Natural killer cell (primary cell): ENCODE results near the gene CEL. TPM values are rescaled to one million over a fixed set of nuclear protein-coding genes. Genes with fewer than 3 reads are reported as not detected.

Source experiments
- ATAC-seq, 3 donors: fragments of 150-1000 bp in 2 of 3; fragments of 200-7000 bp in 1 of 3; cut with Tn5 transposase; 1 replicate in 1 of 3; 2 replicates in 2 of 3; pipeline ENCODE4 v1.10.0; 2021; ENCODE audit warnings: mild to moderate bottlenecking in 2 of 3, moderate library complexity in 2 of 3
- DNase-seq, 2 donors: peaks; one replicate each; pipeline versions ENCODE4 v3.0.0 to v3.0.0-alpha.2; 2013 to 2021; ENCODE audit warnings: mixed read lengths in 1 of 2
- H3K27ac ChIP-seq: one replicate; pipeline ENCODE4 v1.5.1; 2013; ENCODE audit warnings: mild to moderate bottlenecking, low read length
- H3K27me3 ChIP-seq: one replicate; pipeline ENCODE4 v1.6.1; 2013; ENCODE audit warnings: low read length; ENCODE audit not compliant: control insufficient read depth, insufficient read depth
- H3K36me3 ChIP-seq: one replicate; pipeline ENCODE4 v1.6.1; 2013; ENCODE audit warnings: low read length; ENCODE audit not compliant: control insufficient read depth, insufficient read depth
- H3K4me1 ChIP-seq: one replicate; pipeline ENCODE4 v1.6.1; 2013; ENCODE audit warnings: low read length; ENCODE audit not compliant: control insufficient read depth, insufficient read depth
- H3K4me3 ChIP-seq: one replicate; pipeline ENCODE4 v1.5.1; 2013; ENCODE audit warnings: low read length
- H3K9me3 ChIP-seq: one replicate; pipeline ENCODE4 v1.6.1; 2013; ENCODE audit warnings: low read length; ENCODE audit not compliant: control insufficient read depth, insufficient read depth
- H3K27ac Mint-ChIP-seq, 2 donors: one replicate each; pipeline ENCODE4 v1.8.0; 2022; ENCODE audit warnings: mild to moderate bottlenecking in 2 of 2, mixed read lengths in 2 of 2, moderate library complexity in 1 of 2
- H3K27me3 Mint-ChIP-seq, 2 donors: one replicate each; pipeline ENCODE4 v1.8.0; 2022; ENCODE audit warnings: low read depth in 2 of 2, mixed read lengths in 2 of 2
- H3K36me3 Mint-ChIP-seq: one replicate; pipeline ENCODE4 v1.8.0; 2022; ENCODE audit warnings: mixed read lengths
- H3K4me1 Mint-ChIP-seq, 2 donors: one replicate each; pipeline ENCODE4 v1.8.0; 2022; ENCODE audit warnings: mixed read lengths in 2 of 2
- H3K4me3 Mint-ChIP-seq: one replicate; pipeline ENCODE4 v1.8.0; 2022; ENCODE audit warnings: mild to moderate bottlenecking, moderate library complexity, mixed read lengths
- H3K9me3 Mint-ChIP-seq, 2 donors: one replicate each; pipeline ENCODE4 v1.8.0; 2022; ENCODE audit warnings: mixed read lengths in 2 of 2
- CTCF ChIP-seq: fragments of 200-600 bp; IDR thresholded peaks from one replicate; pipeline ENCODE4 v1.8.0; 2022; ENCODE audit warnings: antibody characterized with exemption
- WGBS: methylation state at CpG from one replicate; pipeline ENCODE4 v1.1.7; 2013; ENCODE audit warnings: missing lambda C conversion rate; ENCODE audit not compliant: insufficient coverage; 5-methylcytosine and 5-hydroxymethylcytosine counted together
- intact Hi-C: fragments of 100-400 bp; cut with micrococcal nuclease; formaldehyde crosslinking; loops from one replicate; pipeline ENCODE4 v1.14.2; 2022
- total RNA-seq, 4 donors: library from RNA; stranded (reverse); fragments of 120-200 nt in 1 of 4; gene quantifications; one replicate each; pipeline versions ENCODE4 v1.2.3 to v1.2.4, GENCODE V29; 2013 to 2022

The CEL gene
- total RNA-seq, 3 donors from 2014 or later (not counting 1 experiment from before 2014, with no cell fraction given), result 0.18 to 0.68 (median 0.42) TPM

- H3K4me1 ChIP-seq, result no peaks in the 10 kb centered on the region
- no peaks in the 10 kb centered on the region for H3K36me3 ChIP-seq
- no peak overlapping the region for H3K4me3 ChIP-seq
- no peak overlapping the region for H3K4me3 Mint-ChIP-seq
- DNase-seq (no peak), ATAC-seq (no peak)
- H3K27ac Mint-ChIP-seq, result no peak overlapping the region
- no peak for TF ChIP-seq CTCF
- WGBS, result 98% methylated on average over 9 of the region's 10 CpGs
- H3K9me3 ChIP-seq, result no peaks in the 10 kb centered on the region
- intact Hi-C loops, result no loop called here
- H3K36me3 Mint-ChIP-seq, result no peaks in the 10 kb centered on the region
- no peaks in the 10 kb centered on the region for H3K4me1 Mint-ChIP-seq
- no peaks in the 10 kb centered on the region for H3K27me3 ChIP-seq
- H3K27ac ChIP-seq, result no peak overlapping the region
- no peaks in the 10 kb centered on the region for H3K9me3 Mint-ChIP-seq
- H3K27me3 Mint-ChIP-seq, result no peaks in the 10 kb centered on the region
These were observed 26.5 kb downstream of the CEL start for GRCh38 chr9:133088146-133088750.

GRCh38 chr9:133088756-133089155 is 27.0 kb downstream of the CEL start:
- no peaks in the 10 kb centered on the region for H3K36me3 ChIP-seq
- H3K27ac Mint-ChIP-seq, result no peak overlapping the region
- H3K27me3 ChIP-seq, result no peaks in the 10 kb centered on the region
- H3K27me3 Mint-ChIP-seq, result no peaks in the 10 kb centered on the region
- H3K4me3 ChIP-seq, result no peak overlapping the region
- no peaks in the 10 kb centered on the region for H3K36me3 Mint-ChIP-seq
- H3K27ac ChIP-seq, result no peak overlapping the region
- no peaks in the 10 kb centered on the region for H3K9me3 ChIP-seq
- 89% methylated on average over 7 of the region's 7 CpGs for WGBS
- no peaks in the 10 kb centered on the region for H3K9me3 Mint-ChIP-seq
- H3K4me1 ChIP-seq, result no peaks in the 10 kb centered on the region
- no peak for TF ChIP-seq CTCF
- DNase-seq (no peak), ATAC-seq (no peak)
- intact Hi-C loops, result no loop called here
- no peaks in the 10 kb centered on the region for H3K4me1 Mint-ChIP-seq
- no peak overlapping the region for H3K4me3 Mint-ChIP-seq

GRCh38 chr9:133089271-133089671 is 27.5 kb downstream of the CEL start:
- Histone ChIP-seq H3K4me1 (no peaks in the 10 kb centered on the region), H3K36me3 (no peaks in the 10 kb centered on the region), H3K27ac (no peak overlapping the region), H3K4me3 (no peak overlapping the region), H3K9me3 (no peaks in the 10 kb centered on the region), H3K27me3 (no peaks in the 10 kb centered on the region)
- Mint-ChIP-seq H3K27me3 (no peaks in the 10 kb centered on the region), H3K36me3 (no peaks in the 10 kb centered on the region), H3K9me3 (no peaks in the 10 kb centered on the region), H3K4me3 (no peak overlapping the region), H3K27ac (no peak overlapping the region), H3K4me1 (no peaks in the 10 kb centered on the region)
- TF ChIP-seq CTCF, result no peak
- DNase-seq, result no peak
- intact Hi-C loops, result no loop called here
- no peak for ATAC-seq
- WGBS, result 90% methylated on average over 6 of the region's 6 CpGs

GRCh38 chr9:133090187-133090586 is 28.4 kb downstream of the CEL start:
- Histone ChIP-seq H3K4me3 (no peak overlapping the region), H3K9me3 (no peaks in the 10 kb centered on the region), H3K27me3 (no peaks in the 10 kb centered on the region), H3K4me1 (no peaks in the 10 kb centered on the region), H3K36me3 (no peaks in the 10 kb centered on the region), H3K27ac (no peak overlapping the region)
- no peaks in the 10 kb centered on the region for H3K9me3 Mint-ChIP-seq
- H3K27me3 Mint-ChIP-seq, result no peaks in the 10 kb centered on the region
- H3K4me1 Mint-ChIP-seq, result no peaks in the 10 kb centered on the region
- DNase-seq (no peak), ATAC-seq (no peak)
- no peak overlapping the region for H3K4me3 Mint-ChIP-seq
- intact Hi-C loops, result no loop called here
- TF ChIP-seq CTCF, result no peak
- no peak overlapping the region for H3K27ac Mint-ChIP-seq
- H3K36me3 Mint-ChIP-seq, result no peaks in the 10 kb centered on the region
- 78% methylated on average over 5 of the region's 6 CpGs for whole genome bisulfite sequencing
